Neuronal stem cell (in vitro differentiated cells): ENCODE measurements around the gene GRK1.

ENCODE experiments used
- DNase-seq: peaks from one replicate; pipeline ENCODE4 v3.0.0-alpha.2; 2013; ENCODE audit warnings: low spot score
- H2AFZ ChIP-seq: one replicate; pipeline ENCODE4 v1.6.1; 2013; ENCODE audit warnings: mild to moderate bottlenecking, low read length, inconsistent platforms
- H2AK5ac ChIP-seq: 2 replicates; pipeline ENCODE4 v1.6.1; 2013; ENCODE audit warnings: low read depth, mild to moderate bottlenecking, inconsistent platforms, low read length, moderate library complexity, mixed read lengths
- H2BK120ac ChIP-seq: 2 replicates; pipeline ENCODE4 v1.6.1; 2013; ENCODE audit warnings: low read depth, mild to moderate bottlenecking, inconsistent platforms, low read length, moderate library complexity, mixed read lengths
- H2BK12ac ChIP-seq: one replicate; pipeline ENCODE4 v1.6.1; 2013; ENCODE audit warnings: low read length, inconsistent platforms
- H2BK15ac ChIP-seq: 2 replicates; pipeline ENCODE4 v1.6.1; 2013; ENCODE audit warnings: mild to moderate bottlenecking, low read length, inconsistent platforms, mixed read lengths
- H2BK5ac ChIP-seq: one replicate; pipeline ENCODE4 v1.6.1; 2013; ENCODE audit warnings: inconsistent platforms, mild to moderate bottlenecking, low read length, moderate library complexity
- H3K14ac ChIP-seq: one replicate; pipeline ENCODE4 v1.6.1; 2013; ENCODE audit warnings: low read length, inconsistent platforms
- H3K18ac ChIP-seq: 2 replicates; pipeline ENCODE4 v1.6.1; 2013; ENCODE audit warnings: low read length, inconsistent platforms
- H3K23ac ChIP-seq: 2 replicates; pipeline ENCODE4 v1.6.1; 2013; ENCODE audit warnings: low read depth, mild to moderate bottlenecking, mixed read lengths, low read length, inconsistent platforms; ENCODE audit not compliant: poor library complexity
- H3K27ac ChIP-seq: replicated peaks from 3 replicates; pipeline ENCODE4 v1.5.1; 2013; ENCODE audit warnings: low read length, inconsistent platforms
- H3K27me3 ChIP-seq, 3 experiments: 2 replicates each; pipeline ENCODE4 v1.6.1; 2013; ENCODE audit warnings: low read length in 3 of 3, mild to moderate bottlenecking in 2 of 3, inconsistent platforms in 1 of 3, low read depth in 1 of 3, mixed read lengths in 1 of 3, moderate library complexity in 1 of 3; ENCODE audit not compliant: control insufficient read depth in 3 of 3, insufficient read depth in 3 of 3
- H3K36me3 ChIP-seq, 2 donors: replicated peaks in 1 of 2; 2 replicates each; pipeline ENCODE4 v1.6.1; 2013; ENCODE audit warnings: low read length in 2 of 2; ENCODE audit not compliant: control insufficient read depth in 2 of 2, insufficient read depth in 2 of 2
- H3K4ac ChIP-seq: 2 replicates; pipeline ENCODE4 v1.6.1; 2013; ENCODE audit warnings: inconsistent platforms, mild to moderate bottlenecking, low read length, moderate library complexity
- H3K4me1 ChIP-seq, 2 donors: 1 replicate in 1 of 2; 2 replicates in 1 of 2; pipeline ENCODE4 v1.6.1; 2013; ENCODE audit warnings: low read length in 2 of 2, low read depth in 1 of 2; ENCODE audit not compliant: control insufficient read depth in 2 of 2, insufficient read depth in 1 of 2
- H3K4me2 ChIP-seq: one replicate; pipeline ENCODE4 v1.6.1; 2013; ENCODE audit warnings: mild to moderate bottlenecking, low read length, inconsistent platforms; ENCODE audit not compliant: insufficient read depth, poor library complexity, severe bottlenecking
- H3K4me3 ChIP-seq, 2 donors: 2 replicates each; pipeline ENCODE4 v1.5.1; 2013; ENCODE audit warnings: low read length in 2 of 2, mild to moderate bottlenecking in 2 of 2, inconsistent platforms in 1 of 2, moderate library complexity in 1 of 2
- H3K79me1 ChIP-seq: one replicate; pipeline ENCODE4 v1.6.1; 2013; ENCODE audit warnings: low read depth, mild to moderate bottlenecking, inconsistent platforms, low read length, moderate library complexity
- H3K9ac ChIP-seq: one replicate; pipeline ENCODE4 v1.6.1; 2013; ENCODE audit warnings: mild to moderate bottlenecking, low read depth, low read length, inconsistent platforms; ENCODE audit not compliant: poor library complexity
- H3K9me3 ChIP-seq, 2 donors: replicated peaks in 1 of 2; 2 replicates each; pipeline versions ENCODE3 to v1.6.1; 2013; ENCODE audit warnings: low read length in 2 of 2, mild to moderate bottlenecking in 2 of 2, inconsistent platforms in 1 of 2, low read depth in 1 of 2, mixed read lengths in 1 of 2, moderate library complexity in 1 of 2; ENCODE audit not compliant: control insufficient read depth in 2 of 2, insufficient read depth in 1 of 2
- H4K8ac ChIP-seq: one replicate; pipeline ENCODE4 v1.6.1; 2013; ENCODE audit warnings: low read depth, mild to moderate bottlenecking, inconsistent platforms, low read length, moderate library complexity
- H4K91ac ChIP-seq: one replicate; pipeline ENCODE4 v1.6.1; 2013; ENCODE audit warnings: low read length, low read depth, mild to moderate bottlenecking, inconsistent platforms; ENCODE audit not compliant: poor library complexity
- WGBS, 2 donors: extraction: QIAGEN DNeasy Blood & Tissue Kit; methylation state at CpG; one replicate each; pipeline ENCODE4 v1.1.7; 2013; ENCODE audit warnings: missing lambda C conversion rate in 2 of 2, mixed read lengths in 1 of 2; ENCODE audit not compliant: insufficient read length in 2 of 2, insufficient replicate concordance in 1 of 2; ENCODE audit errors: extremely low coverage in 2 of 2; 5-methylcytosine and 5-hydroxymethylcytosine counted together

GRK1 gene

DNA sequence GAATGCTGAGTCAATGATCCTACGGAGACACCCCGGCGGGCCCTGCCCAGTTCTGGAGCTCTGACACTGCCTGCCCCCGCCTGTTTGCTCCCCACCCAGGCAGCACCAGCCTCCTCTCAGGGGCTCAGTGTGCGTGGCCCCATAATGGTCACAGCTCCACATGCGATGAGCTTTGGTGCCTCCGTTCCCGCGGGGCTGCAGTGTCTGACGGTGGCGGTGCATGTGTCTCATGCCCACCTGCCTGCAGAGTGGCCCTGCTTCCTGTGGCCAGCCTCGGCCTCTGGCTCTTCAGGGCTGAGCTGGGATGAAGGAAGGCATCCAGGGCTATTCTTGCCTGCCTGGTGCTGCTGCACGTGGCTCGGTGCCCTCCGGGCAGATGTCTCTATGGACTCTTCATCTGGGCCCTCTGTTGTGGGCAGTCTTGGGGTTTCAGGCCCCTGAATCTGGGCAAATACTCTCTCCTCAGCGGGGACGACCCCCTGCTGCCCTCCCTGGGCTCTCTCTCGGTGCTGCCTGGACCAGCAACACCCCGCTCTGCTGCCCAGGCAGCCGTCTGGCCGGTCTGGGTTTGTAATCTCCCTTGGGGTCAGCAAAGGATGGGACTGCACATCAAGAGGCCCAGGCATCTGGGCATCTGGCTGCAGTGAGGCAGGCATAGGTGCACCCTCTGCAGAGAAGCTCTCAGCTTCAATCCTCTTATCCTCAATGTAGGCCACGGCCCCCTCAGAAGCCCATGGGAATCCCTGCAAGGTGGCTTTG, 72.7 kb downstream of the GRK1 start:
- H3K4me2 ChIP-seq = no peak overlapping the region
- no peak overlapping the region for H2BK5ac ChIP-seq
- DNase-seq = no peak
- peak overlapping the region; percentile 89 for H3K23ac ChIP-seq
- peak overlapping the region; percentile 70 for H2AK5ac ChIP-seq
- H2BK120ac ChIP-seq = no peak overlapping the region
- no peak overlapping the region for H3K27ac ChIP-seq
- peak overlapping the region; percentile 75 for H2BK15ac ChIP-seq
- peak overlapping the region; percentile 53 for H3K4ac ChIP-seq
- peaks cover 2 to 8% of the 10 kb centered on the region in 2 donors for H3K4me1 ChIP-seq
- peaks cover 2% of the 10 kb centered on the region for H3K79me1 ChIP-seq
- peak overlapping the region; percentile 65 for H4K8ac ChIP-seq
- H2AFZ ChIP-seq = no peak overlapping the region
- H3K14ac ChIP-seq = peak overlapping the region; percentile 17
- H3K18ac ChIP-seq = peak overlapping the region; percentile 57
- no peaks in the 10 kb centered on the region for H3K9me3 ChIP-seq
- H3K9ac ChIP-seq = peak overlapping the region; percentile 60
- no peaks in the 10 kb centered on the region for H3K36me3 ChIP-seq
- no peak overlapping the region for H4K91ac ChIP-seq
- H3K27me3 ChIP-seq = peaks cover 0 to 4% (median 0%) of the 10 kb centered on the region in 3 experiments
- no CpG with 5 or more reads among the region's 22 CpGs for WGBS, 2 donors
- no peak overlapping the region for H3K4me3 ChIP-seq
- no peak overlapping the region for H2BK12ac ChIP-seq

DNA sequence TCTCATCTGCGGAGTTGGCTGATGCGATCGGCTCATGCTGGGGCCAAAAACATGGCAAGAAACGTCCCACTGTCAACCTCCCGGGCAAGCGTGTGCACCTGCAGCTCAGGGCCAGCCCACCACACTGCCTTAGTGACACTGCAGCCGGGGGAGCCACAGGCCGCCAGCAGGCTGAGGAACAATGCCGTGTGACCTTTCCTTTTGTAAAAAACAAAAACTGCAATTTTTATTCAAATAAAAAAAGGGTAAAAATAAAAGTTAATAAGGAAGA, 73.2 kb downstream of the GRK1 start:
- no peaks in the 10 kb centered on the region for H3K9me3 ChIP-seq
- H3K23ac ChIP-seq = no peak overlapping the region
- H3K27ac ChIP-seq = no peak overlapping the region
- H2AK5ac ChIP-seq = peak overlapping the region; percentile 70
- H4K91ac ChIP-seq = no peak overlapping the region
- no peak overlapping the region for H4K8ac ChIP-seq
- peaks cover 0 to 4% (median 0%) of the 10 kb centered on the region in 3 experiments for H3K27me3 ChIP-seq
- H2AFZ ChIP-seq = no peak overlapping the region
- H3K18ac ChIP-seq = peak overlapping the region; percentile 52
- H3K9ac ChIP-seq = peak overlapping the region; percentile 37
- no peaks in the 10 kb centered on the region for H3K36me3 ChIP-seq
- H3K4me3 ChIP-seq = no peak overlapping the region
- H3K79me1 ChIP-seq = peaks cover 2% of the 10 kb centered on the region
- H2BK5ac ChIP-seq = no peak overlapping the region
- H3K14ac ChIP-seq = peak overlapping the region; percentile 17
- H3K4me2 ChIP-seq = no peak overlapping the region
- WGBS, 2 donors = no CpG with 5 or more reads among the region's 9 CpGs
- H2BK120ac ChIP-seq = no peak overlapping the region
- no peak for DNase-seq
- H2BK12ac ChIP-seq = no peak overlapping the region
- no peak overlapping the region for H2BK15ac ChIP-seq
- H3K4me1 ChIP-seq = peaks cover 2 to 8% of the 10 kb centered on the region in 2 donors
- no peak overlapping the region for H3K4ac ChIP-seq

- Histone ChIP-seq H3K9ac (no peak overlapping the region), H3K14ac (peak overlapping the region; percentile 63), H3K36me3 (no peaks in the 10 kb centered on the region), H2BK120ac (no peak overlapping the region), H3K4me3 (no peak overlapping the region), H2BK15ac (no peak overlapping the region), H2BK5ac (no peak overlapping the region), H3K79me1 (peaks cover 2% of the 10 kb centered on the region), H2BK12ac (no peak overlapping the region), H4K91ac (no peak overlapping the region), H3K23ac (no peak overlapping the region), H3K18ac (peak overlapping the region; percentile 92), H3K4me2 (no peak overlapping the region), H2AFZ (no peak overlapping the region), H3K9me3 (no peaks in the 10 kb centered on the region), H4K8ac (no peak overlapping the region), H3K4me1 (peaks cover 2 to 8% of the 10 kb centered on the region in 2 donors), H2AK5ac (peak overlapping the region; percentile 74), H3K27ac (no peak overlapping the region), H3K4ac (no peak overlapping the region), H3K27me3 (peaks cover 0 to 4% (median 0%) of the 10 kb centered on the region in 3 experiments)
- no peak for DNase-seq
- no CpG with 5 or more reads among the region's 16 CpGs for WGBS, 2 donors
These were observed 73.6 kb downstream of the GRK1 start for GRCh38 chr13:113740661-113741060.

DNA sequence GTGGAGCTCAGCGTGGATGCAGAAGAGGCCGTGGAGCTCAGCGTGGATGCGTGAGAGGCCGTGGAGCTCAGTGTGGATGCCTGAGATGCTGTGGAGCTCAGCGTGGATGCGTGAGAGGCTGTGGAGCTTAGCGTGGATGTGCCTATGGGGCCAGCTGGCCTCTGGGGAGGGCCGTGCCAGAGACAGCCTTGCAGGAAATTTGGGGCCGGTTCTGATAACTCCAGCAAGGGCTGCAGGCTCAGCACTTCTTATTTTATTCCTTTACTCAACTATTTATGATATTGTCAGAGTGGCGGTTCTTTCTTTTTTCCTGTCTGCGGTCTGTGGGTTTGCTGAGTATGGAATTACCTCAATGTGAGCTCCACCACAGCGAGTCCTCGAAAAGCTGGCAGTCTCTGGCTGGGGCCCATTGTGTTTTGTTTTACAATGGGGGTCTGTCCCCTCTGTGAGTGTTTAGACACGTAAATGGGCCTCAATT, 74.2 kb downstream of the GRK1 start:
- H2AFZ ChIP-seq = no peak overlapping the region
- no peak overlapping the region for H2BK5ac ChIP-seq
- no peaks in the 10 kb centered on the region for H3K9me3 ChIP-seq
- no peak for DNase-seq
- no peak overlapping the region for H3K4me3 ChIP-seq
- no peak overlapping the region for H4K91ac ChIP-seq
- H3K4me2 ChIP-seq = no peak overlapping the region
- H3K27me3 ChIP-seq = peaks cover 0 to 4% (median 0%) of the 10 kb centered on the region in 3 experiments
- H3K9ac ChIP-seq = no peak overlapping the region
- H3K23ac ChIP-seq = peak overlapping the region; percentile 57
- no peak overlapping the region for H2BK120ac ChIP-seq
- no peak overlapping the region for H3K4ac ChIP-seq
- H4K8ac ChIP-seq = no peak overlapping the region
- no peak overlapping the region for H2BK15ac ChIP-seq
- H3K14ac ChIP-seq = no peak overlapping the region
- H3K79me1 ChIP-seq = peaks cover 2% of the 10 kb centered on the region
- peak overlapping the region; percentile 44 for H3K18ac ChIP-seq
- H2BK12ac ChIP-seq = no peak overlapping the region
- no peak overlapping the region for H2AK5ac ChIP-seq
- no peak overlapping the region for H3K27ac ChIP-seq
- peaks cover 2 to 8% of the 10 kb centered on the region in 2 donors for H3K4me1 ChIP-seq
- no CpG with 5 or more reads among the region's 15 CpGs for WGBS, 2 donors
- no peaks in the 10 kb centered on the region for H3K36me3 ChIP-seq
